ENCODE data around the gene SLC46A2.
A peak's percentile ranks its signal among the peaks of the same experiment; 100 is the strongest.

Gene SLC46A2

DNA sequence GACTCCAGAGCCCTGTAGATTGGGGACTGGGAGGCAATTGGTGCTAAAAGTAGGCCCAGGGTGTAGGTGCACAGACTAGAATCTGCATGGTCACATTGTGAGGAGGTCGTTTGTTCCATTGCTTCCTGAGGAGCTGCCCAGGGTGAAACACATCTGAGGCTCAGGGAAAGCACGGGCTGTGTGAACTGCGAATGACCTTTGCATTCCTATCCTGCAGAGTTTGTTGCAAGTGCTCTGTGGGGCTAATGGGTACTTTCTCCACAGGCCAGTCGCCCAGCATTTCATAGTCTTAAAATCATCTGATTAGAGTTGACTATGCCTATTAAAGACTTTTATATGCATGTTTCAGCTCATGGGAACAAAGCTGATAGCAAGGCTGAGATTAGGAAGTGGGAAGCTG is 14.4 kb upstream of the SLC46A2 start:
- TF ChIP-seq, protein P1, sequence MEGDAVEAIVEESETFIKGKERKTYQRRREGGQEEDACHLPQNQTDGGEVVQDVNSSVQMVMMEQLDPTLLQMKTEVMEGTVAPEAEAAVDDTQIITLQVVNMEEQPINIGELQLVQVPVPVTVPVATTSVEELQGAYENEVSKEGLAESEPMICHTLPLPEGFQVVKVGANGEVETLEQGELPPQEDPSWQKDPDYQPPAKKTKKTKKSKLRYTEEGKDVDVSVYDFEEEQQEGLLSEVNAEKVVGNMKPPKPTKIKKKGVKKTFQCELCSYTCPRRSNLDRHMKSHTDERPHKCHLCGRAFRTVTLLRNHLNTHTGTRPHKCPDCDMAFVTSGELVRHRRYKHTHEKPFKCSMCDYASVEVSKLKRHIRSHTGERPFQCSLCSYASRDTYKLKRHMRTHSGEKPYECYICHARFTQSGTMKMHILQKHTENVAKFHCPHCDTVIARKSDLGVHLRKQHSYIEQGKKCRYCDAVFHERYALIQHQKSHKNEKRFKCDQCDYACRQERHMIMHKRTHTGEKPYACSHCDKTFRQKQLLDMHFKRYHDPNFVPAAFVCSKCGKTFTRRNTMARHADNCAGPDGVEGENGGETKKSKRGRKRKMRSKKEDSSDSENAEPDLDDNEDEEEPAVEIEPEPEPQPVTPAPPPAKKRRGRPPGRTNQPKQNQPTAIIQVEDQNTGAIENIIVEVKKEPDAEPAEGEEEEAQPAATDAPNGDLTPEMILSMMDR (IDR thresholded peaks at IDR 0.05) = no peak
- H3K4me1 Mint-ChIP-seq = peaks cover 14% of the 10 kb centered on the region
- H3K4me3 Mint-ChIP-seq = no peak overlapping the region
- H3K36me3 Mint-ChIP-seq (ENCODE audit: low read depth) = no peaks in the 10 kb centered on the region
- peak; percentile 12 for DNase-seq
- peaks cover 41% of the 10 kb centered on the region for H3K27me3 Mint-ChIP-seq (ENCODE audit: low read depth, poor library complexity)
- H3K9me3 Mint-ChIP-seq = no peaks in the 10 kb centered on the region
- peak overlapping the region; percentile 25 for H3K27ac Mint-ChIP-seq

DNA sequence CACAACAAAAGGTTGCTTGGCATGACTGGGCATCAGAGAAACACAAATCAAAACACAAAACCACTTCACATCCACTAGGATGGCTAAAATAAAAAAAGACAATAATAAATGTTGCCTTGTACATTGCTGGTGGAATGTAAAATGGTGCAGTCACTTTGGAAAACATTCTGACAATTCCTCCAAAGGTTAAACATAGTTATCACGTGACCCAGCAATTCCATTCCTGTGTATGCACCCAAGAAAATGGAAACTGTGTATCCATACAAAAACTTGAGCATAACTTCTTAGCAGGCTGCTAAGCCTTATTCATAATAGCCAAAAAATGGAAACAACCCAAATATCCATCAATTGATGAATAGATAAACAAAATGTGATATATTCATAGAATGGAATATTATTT is 10.2 kb upstream of the SLC46A2 start:
- Mint-ChIP-seq H3K27ac (no peak overlapping the region), H3K4me1 (peaks cover 25% of the 10 kb centered on the region), H3K36me3 (ENCODE audit: low read depth) (no peaks in the 10 kb centered on the region), H3K9me3 (no peaks in the 10 kb centered on the region), H3K27me3 (ENCODE audit: low read depth, poor library complexity) (peaks cover 48% of the 10 kb centered on the region), H3K4me3 (no peak overlapping the region)
- TF ChIP-seq, protein P1 (IDR thresholded peaks at IDR 0.05) = no peak
- no peak for DNase-seq

DNA sequence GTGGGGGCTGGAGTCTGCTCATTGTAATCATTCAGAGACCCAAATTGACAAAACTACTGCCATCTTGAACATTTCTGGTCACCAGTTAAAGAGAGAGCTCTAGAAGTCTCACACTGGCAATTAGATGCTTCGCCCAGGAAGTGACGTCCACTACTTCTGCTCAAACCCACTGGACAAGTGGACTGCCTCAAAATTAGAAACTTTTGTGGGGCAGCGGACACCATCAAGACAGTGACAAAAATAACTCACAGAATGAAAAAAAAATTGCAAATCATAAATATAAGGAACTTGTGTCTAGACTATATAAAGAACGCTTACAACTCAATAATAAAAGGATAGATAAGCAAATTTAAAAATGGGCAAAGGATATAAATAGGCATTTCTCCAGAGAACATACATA is 9.8 kb upstream of the SLC46A2 start:
- H3K9me3 Mint-ChIP-seq = no peaks in the 10 kb centered on the region
- H3K36me3 Mint-ChIP-seq (ENCODE audit: low read depth) = no peaks in the 10 kb centered on the region
- peaks cover 48% of the 10 kb centered on the region for H3K27me3 Mint-ChIP-seq (ENCODE audit: low read depth, poor library complexity)
- no peak overlapping the region for H3K4me3 Mint-ChIP-seq
- no peak for DNase-seq
- peaks cover 25% of the 10 kb centered on the region for H3K4me1 Mint-ChIP-seq
- TF ChIP-seq, protein P1 (IDR thresholded peaks at IDR 0.05) = no peak
- no peak overlapping the region for H3K27ac Mint-ChIP-seq

DNA sequence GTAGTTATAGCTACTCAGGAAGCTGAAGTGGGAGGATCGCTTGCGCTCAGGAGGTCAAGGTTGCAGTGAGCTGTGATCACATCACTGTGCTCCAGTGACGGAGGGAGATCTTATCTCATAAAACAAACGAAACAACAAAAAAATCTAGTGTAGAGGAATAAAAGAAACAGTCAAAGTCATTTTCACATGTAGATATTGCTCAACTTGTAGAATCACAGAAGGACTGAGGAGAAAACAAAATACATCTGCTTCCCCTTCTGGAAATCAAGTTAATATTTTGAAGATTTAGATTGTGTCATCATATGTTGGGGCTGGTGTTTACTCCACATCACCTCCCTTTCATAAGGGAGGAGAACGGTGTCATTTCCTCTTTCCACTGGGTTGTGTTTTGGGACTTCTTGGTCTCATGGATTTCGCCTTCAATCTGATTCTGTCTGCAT is 8.2 kb upstream of the SLC46A2 start:
- DNase-seq = no peak
- Mint-ChIP-seq H3K27ac (no peak overlapping the region), H3K4me3 (no peak overlapping the region), H3K4me1 (peaks cover 16% of the 10 kb centered on the region), H3K9me3 (no peaks in the 10 kb centered on the region), H3K36me3 (ENCODE audit: low read depth) (no peaks in the 10 kb centered on the region), H3K27me3 (ENCODE audit: low read depth, poor library complexity) (peaks cover 62% of the 10 kb centered on the region)
- TF ChIP-seq, protein P1 (IDR thresholded peaks at IDR 0.05) = no peak

DNA sequence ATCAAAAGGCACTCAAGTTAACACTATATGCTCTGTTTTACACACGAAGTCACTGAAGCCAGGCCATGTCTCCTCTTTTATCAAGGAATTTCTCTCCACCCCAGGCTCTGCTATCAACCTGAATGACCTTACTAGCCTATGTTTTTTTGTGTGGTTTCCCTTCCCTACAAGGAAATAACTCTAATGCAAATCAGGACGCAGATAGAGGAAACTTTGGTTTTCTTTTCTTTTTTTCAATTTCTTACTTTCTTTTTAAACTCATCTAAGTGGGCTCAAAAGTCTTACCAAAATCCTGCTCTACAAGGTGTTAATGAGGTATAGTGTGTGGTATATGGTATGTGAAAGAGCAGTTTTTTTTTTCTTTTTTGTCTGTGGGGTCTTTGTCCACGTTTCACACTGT is 5.5 kb upstream of the SLC46A2 start:
- Mint-ChIP-seq H3K4me1 (peaks cover 16% of the 10 kb centered on the region), H3K36me3 (ENCODE audit: low read depth) (no peaks in the 10 kb centered on the region), H3K27me3 (ENCODE audit: low read depth, poor library complexity) (peaks cover 77% of the 10 kb centered on the region), H3K27ac (no peak overlapping the region), H3K4me3 (no peak overlapping the region), H3K9me3 (no peaks in the 10 kb centered on the region)
- no peak for DNase-seq
- TF ChIP-seq, protein P1 (IDR thresholded peaks at IDR 0.05) = no peak

DNA sequence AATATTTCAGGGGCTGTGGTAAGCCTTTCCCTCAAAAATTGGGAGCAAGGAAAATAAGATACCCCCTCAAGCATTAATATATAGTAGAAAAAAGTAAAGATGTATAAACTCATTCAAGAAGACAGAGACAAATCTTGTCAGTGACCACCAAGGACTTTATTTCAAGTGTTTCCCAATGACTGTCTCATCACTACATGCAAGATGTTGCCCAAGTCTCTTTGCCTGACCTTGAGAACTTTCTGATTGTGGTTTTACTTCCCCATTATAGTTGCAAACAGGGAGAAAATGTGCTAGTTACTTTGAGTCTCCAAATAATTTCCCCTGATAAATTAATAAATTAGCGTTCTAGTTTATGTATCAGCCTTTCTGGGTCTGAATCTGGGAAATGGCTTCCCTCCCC is 4.0 kb upstream of the SLC46A2 start:
- Mint-ChIP-seq H3K4me1 (peaks cover 22% of the 10 kb centered on the region), H3K4me3 (no peak overlapping the region), H3K36me3 (ENCODE audit: low read depth) (no peaks in the 10 kb centered on the region), H3K27ac (no peak overlapping the region), H3K9me3 (no peaks in the 10 kb centered on the region), H3K27me3 (ENCODE audit: low read depth, poor library complexity) (peaks cover 78% of the 10 kb centered on the region)
- TF ChIP-seq, protein P1 (IDR thresholded peaks at IDR 0.05) = no peak
- no peak for DNase-seq

Data from nephron progenitor cell (in vitro differentiated cells).